Measurements from ENCODE around the gene HDHD5. TPM values are rescaled to one million over a fixed set of nuclear protein-coding genes. Genes with fewer than 3 reads are reported as not detected.

Gene HDHD5
- total RNA-seq, 1 experiment from 2014 or later: 51.8 TPM

DNA sequence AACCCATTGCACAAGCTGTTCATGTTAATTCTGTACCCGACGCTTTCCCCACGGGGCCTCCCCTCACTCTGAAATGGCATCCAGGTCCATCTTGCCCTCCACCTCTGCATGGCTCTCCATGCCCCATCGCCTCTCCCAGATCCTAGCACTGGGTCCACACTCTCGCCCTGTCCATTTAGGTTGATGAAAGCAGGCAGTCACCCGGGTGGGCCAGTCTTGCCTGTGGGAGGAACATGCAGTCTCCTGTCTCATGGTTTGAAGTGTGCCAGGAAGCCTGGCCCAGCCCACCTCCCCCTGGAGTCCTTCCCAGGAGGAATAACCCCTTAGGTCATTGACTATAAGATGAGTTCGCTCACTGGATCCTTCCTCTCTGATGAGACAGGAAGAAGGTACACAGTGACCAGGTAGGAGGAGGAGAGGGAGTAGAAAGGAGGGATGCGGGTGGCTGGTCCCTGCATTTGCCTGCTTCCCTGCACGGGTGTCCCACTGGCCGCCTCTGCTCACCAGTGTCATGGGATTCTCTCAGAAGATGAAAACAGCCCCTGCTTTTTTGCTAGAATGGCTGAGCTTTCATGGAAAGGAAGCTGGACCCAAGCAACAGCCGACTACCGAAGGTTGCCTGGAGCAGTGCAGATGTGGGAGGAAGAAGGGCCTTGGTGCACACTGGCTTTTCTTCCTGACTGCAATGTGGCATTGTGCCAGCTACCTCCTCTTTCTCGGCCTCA lies 44.7 kb downstream of the HDHD5 start:
- Mint-ChIP-seq H3K27ac (ENCODE audit: low read depth, unreplicated experiment) (no peak overlapping the region), H3K4me1 (ENCODE audit: insufficient read depth, unreplicated experiment) (no peaks in the 10 kb centered on the region), H3K9me3 (ENCODE audit: unreplicated experiment) (no peaks in the 10 kb centered on the region), H3K4me3 (ENCODE audit: unreplicated experiment) (no peak overlapping the region), H3K27me3 (ENCODE audit: insufficient read depth, unreplicated experiment) (peaks cover 11% of the 10 kb centered on the region), H3K36me3 (ENCODE audit: insufficient read depth, unreplicated experiment) (peaks cover 5% of the 10 kb centered on the region)
- TF ChIP-seq CTCF (IDR thresholded peaks at IDR 0.05; ENCODE audit: unreplicated experiment): no peak
- DNase-seq (ENCODE audit: unreplicated experiment): no peak
- CTCF ChIA-PET: interaction anchor here (0.6 to 1.1 kb wide), 5 partner anchors 18 to 388 kb away, joined by 3 to 4 read pairs (median 3); no protein-coding TSS in a partner anchor
- POLR2A ChIA-PET: interaction anchor here (0.6 kb wide), 1 partner anchor 143 kb away, joined by 4 read pairs; no protein-coding TSS in a partner anchor
- intact Hi-C loops (cut with micrococcal nuclease): no loop called here
- BruUV-seq (replicated peaks): no TSS peak

GRCh38 chr22:17113600-17113999 lies 45.5 kb downstream of the HDHD5 start:
- TF ChIP-seq CTCF (IDR thresholded peaks at IDR 0.05; ENCODE audit: unreplicated experiment): no peak
- no peak for DNase-seq (ENCODE audit: unreplicated experiment)
- ChIA-PET POLR2A (interaction anchor here (0.6 kb wide), 1 partner anchor 143 kb away, joined by 4 read pairs; no protein-coding TSS in a partner anchor), CTCF (no interaction called here)
- H3K27me3 Mint-ChIP-seq (ENCODE audit: insufficient read depth, unreplicated experiment): peaks cover 11% of the 10 kb centered on the region
- no TSS peak for BruUV-seq (replicated peaks)
- intact Hi-C loops (cut with micrococcal nuclease): no loop called here
- H3K36me3 Mint-ChIP-seq (ENCODE audit: insufficient read depth, unreplicated experiment): peaks cover 11% of the 10 kb centered on the region
- H3K4me1 Mint-ChIP-seq (ENCODE audit: insufficient read depth, unreplicated experiment): no peaks in the 10 kb centered on the region
- H3K27ac Mint-ChIP-seq (ENCODE audit: low read depth, unreplicated experiment): no peak overlapping the region
- no peaks in the 10 kb centered on the region for H3K9me3 Mint-ChIP-seq (ENCODE audit: unreplicated experiment)
- no peak overlapping the region for H3K4me3 Mint-ChIP-seq (ENCODE audit: unreplicated experiment)

- no peak for DNase-seq (ENCODE audit: unreplicated experiment)
- BruUV-seq (replicated peaks): no TSS peak
- Mint-ChIP-seq H3K36me3 (ENCODE audit: insufficient read depth, unreplicated experiment) (peaks cover 14% of the 10 kb centered on the region), H3K27ac (ENCODE audit: low read depth, unreplicated experiment) (no peak overlapping the region), H3K9me3 (ENCODE audit: unreplicated experiment) (no peaks in the 10 kb centered on the region), H3K4me3 (ENCODE audit: unreplicated experiment) (no peak overlapping the region), H3K27me3 (ENCODE audit: insufficient read depth, unreplicated experiment) (peaks cover 11% of the 10 kb centered on the region), H3K4me1 (ENCODE audit: insufficient read depth, unreplicated experiment) (no peaks in the 10 kb centered on the region)
- no peak for TF ChIP-seq CTCF (IDR thresholded peaks at IDR 0.05; ENCODE audit: unreplicated experiment)
- ChIA-PET CTCF (interaction anchor here (0.5 kb wide), 1 partner anchor 46 kb away, joined by 3 read pairs; no protein-coding TSS in a partner anchor), POLR2A (interaction anchor here (1.1 kb wide), 1 partner anchor 14 kb away, joined by 4 read pairs; no protein-coding TSS in a partner anchor)
- intact Hi-C loops (cut with micrococcal nuclease): no loop called here
Measured at GRCh38 chr22:17112491-17113042, 46.5 kb downstream of the HDHD5 start.

GRCh38 chr22:17110791-17111550 lies 48.1 kb downstream of the HDHD5 start:
- no peak for DNase-seq (ENCODE audit: unreplicated experiment)
- Mint-ChIP-seq H3K27me3 (ENCODE audit: insufficient read depth, unreplicated experiment) (no peaks in the 10 kb centered on the region), H3K4me3 (ENCODE audit: unreplicated experiment) (no peak overlapping the region), H3K36me3 (ENCODE audit: insufficient read depth, unreplicated experiment) (peaks cover 16% of the 10 kb centered on the region), H3K27ac (ENCODE audit: low read depth, unreplicated experiment) (no peak overlapping the region), H3K9me3 (ENCODE audit: unreplicated experiment) (no peaks in the 10 kb centered on the region), H3K4me1 (ENCODE audit: insufficient read depth, unreplicated experiment) (no peaks in the 10 kb centered on the region)
- POLR2A ChIA-PET: interaction anchor here (0.9 kb wide), 1 partner anchor 10 kb away, joined by 4 read pairs; no protein-coding TSS in a partner anchor
- no TSS peak for BruUV-seq (replicated peaks)
- TF ChIP-seq CTCF (IDR thresholded peaks at IDR 0.05; ENCODE audit: unreplicated experiment): no peak
- CTCF ChIA-PET: interaction anchor here (0.8 to 2.1 kb wide), 3 partner anchors 16 to 391 kb away, joined by 3 to 7 read pairs (median 4); no protein-coding TSS in a partner anchor
- intact Hi-C loops (cut with micrococcal nuclease): no loop called here
